ENCODE measurements around the gene HPD.
A peak's percentile ranks its signal among the peaks of the same experiment; 100 is the strongest.
"Not testable (repeated sequence)": the region's sequence is repeated elsewhere in the genome, so short reads cannot be mapped to it uniquely, and the experiment has no call there.

The HPD gene

DNA sequence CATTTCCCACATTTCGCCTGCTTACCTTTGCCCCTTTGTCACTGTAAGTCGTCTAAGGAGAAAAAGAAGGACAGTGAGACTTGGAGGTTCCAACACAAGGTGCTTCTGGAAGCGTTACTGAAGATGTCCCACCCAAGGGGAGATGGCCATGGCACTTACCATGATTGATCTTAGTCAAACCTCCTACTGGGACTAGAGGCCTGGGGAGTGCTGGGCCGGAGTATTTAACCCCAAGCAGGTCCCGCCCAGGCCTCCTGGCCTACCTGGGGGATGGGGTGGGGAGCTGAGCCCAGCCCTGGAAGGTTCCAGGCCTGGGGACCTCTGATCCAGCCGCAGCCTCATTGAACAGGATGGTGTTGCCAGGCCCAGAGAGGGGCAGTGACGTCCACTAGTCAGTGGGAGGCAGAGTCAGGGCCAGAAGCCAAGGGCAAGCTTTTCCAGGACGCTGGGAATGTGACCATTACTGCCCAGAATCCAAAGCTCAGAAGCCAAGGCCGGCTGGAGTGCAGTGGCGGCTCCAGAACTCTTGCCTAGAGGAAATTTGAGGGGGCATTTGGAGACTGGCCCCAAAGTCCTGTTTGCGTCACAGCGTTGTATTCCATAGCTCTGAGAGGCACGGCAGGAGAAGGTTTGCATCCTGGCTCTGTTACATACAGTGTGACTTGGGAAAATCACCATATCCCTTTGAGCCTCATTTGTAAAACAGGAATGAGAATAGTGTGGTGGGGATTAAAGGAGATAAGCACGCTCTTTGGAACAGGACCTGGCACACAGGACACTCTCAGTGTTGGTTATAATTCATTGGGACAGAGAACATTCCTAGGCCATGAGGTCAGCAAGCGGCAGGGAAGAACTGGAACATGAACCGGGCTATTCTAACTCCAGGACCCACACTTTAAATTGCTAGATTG is at the start of gene HPD:
TSS of gene HPD (minus strand) at position 198 of the 911 bp plus-strand sequence. CDS start at position 162, 36 bp downstream.
- DNase-seq, result no peak

DNA sequence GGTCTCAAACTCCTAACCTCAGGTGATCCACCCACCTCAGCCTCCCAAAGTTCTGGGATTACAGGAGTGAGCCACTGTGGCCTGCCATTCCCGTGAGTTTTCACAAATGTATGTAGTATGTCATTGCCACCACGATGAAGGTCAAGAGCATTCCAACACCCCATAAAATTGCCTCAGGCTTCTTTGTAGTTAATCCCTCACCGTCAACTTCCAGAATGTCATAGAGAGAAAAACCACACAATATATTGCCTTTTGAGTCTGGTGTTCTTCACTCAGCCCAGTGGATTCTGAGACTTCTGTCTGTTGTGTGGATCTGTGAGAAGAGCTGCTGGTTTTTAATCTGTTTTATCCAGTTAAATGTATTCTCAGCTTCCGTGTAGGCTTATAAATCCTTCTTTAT is 47.1 kb upstream of the HPD start:
- no peak for DNase-seq

DNA sequence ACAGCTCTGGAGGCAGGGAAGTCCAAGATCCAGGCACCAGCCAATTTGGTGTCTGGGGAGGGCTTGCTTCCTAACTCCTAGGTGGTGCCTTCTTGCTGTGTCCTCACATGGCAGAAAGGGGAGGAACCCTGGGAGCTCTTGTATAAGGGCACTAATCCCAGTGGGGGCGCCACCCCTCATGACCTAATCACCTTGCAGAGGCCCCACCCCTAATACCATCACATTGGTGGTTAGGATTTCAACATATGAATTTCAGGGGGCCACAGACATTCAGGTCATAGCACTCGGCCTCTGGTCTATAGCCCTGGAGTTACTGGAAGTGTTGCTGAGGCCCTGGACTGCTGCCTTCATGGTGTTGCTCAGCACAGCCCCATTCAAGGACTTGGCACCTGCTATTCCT is 44.5 kb upstream of the HPD start:
- DNase-seq, result no peak

DNA sequence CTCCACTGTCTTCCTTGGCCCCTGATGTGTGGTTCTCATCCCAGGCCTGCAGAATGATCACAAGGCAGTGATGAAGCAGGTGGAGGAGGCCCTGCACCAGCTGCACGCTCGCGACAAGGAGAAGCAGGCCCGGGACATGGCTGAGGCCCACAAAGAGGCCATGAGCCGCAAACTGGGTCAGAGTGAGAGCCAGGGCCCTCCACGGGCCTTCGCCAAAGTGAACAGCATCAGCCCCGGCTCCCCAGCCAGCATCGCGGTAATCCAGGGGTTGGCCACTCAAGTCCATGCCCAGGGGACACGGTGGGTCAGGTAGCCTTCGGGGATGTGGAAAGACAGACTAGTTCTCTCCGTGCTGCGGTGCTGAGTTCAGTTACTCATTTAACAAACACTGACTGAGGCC is 40.9 kb upstream of the HPD start:
- no peak for DNase-seq

GRCh38 chr12:121898287-121898686 is 39.6 kb upstream of the HPD start:
- no peak for DNase-seq

GRCh38 chr12:121894633-121895032 is 36.0 kb upstream of the HPD start:
- no peak for DNase-seq

GRCh38 chr12:121893961-121894460 is 35.4 kb upstream of the HPD start:
- DNase-seq, result no peak

DNA sequence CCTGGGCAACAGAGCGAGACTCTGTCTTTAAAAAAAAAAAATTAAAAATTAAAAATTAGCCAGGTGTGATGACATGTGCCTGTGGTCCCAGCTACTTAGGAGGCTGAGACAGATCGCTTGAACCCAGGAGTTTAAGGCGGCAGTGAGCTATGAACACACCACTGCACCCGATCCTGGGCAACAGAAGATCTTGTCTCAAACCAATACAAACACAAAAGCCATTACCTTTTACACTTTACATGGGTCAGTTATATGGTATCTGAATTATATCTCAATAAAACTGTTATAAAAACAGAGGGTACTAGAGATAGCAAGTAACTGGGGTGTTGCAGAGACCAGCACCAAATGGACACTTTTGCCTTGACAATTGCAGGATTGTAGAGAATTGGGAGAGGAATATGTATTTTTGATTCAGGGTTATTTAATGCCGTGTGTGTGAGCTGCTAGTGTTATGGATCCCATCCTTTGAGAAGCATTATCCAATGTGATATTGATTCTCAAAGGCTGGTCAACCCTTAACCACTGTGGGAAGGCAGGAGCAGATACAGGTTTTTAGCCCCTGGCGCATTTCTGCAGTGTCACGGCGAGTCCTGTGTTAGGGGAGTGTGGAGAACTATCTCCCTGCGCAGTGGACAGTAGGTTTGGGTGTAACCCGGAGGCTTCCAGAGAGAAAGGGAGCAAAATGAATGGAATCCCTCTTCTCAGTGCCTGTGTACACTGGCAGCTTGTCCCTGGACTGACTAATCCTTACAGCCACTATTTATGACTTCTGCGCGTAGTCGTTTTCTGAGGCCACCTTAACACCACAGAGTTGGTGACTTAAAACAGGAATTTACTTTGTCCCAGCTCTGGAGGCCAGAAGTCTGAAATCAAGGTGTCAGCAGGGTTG is 34.3 kb upstream of the HPD start:
- DNase-seq, result no peak

DNA sequence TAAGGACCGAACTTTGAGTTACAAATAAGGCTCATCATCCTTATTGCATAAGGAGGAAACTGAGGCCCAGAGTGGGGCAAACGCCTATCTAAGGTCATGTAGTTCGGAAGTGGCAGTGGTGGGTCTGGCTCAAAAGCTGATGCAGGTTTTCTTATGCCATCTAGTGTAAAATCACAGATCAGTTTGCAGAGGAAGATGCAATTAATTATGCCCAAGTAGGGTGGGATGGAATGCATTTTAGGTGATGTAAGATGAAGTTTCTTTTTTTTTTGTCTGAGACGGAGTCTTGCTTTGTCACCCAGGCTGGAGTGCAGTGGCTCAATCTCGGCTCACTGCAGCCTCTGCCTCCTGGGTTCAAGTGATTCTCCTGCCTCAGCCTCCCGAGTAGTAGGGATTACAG is 31.0 kb upstream of the HPD start:
- not testable (repeated sequence) for DNase-seq

GRCh38 chr12:121889274-121889624 is 30.6 kb upstream of the HPD start:
- no peak for DNase-seq

DNA sequence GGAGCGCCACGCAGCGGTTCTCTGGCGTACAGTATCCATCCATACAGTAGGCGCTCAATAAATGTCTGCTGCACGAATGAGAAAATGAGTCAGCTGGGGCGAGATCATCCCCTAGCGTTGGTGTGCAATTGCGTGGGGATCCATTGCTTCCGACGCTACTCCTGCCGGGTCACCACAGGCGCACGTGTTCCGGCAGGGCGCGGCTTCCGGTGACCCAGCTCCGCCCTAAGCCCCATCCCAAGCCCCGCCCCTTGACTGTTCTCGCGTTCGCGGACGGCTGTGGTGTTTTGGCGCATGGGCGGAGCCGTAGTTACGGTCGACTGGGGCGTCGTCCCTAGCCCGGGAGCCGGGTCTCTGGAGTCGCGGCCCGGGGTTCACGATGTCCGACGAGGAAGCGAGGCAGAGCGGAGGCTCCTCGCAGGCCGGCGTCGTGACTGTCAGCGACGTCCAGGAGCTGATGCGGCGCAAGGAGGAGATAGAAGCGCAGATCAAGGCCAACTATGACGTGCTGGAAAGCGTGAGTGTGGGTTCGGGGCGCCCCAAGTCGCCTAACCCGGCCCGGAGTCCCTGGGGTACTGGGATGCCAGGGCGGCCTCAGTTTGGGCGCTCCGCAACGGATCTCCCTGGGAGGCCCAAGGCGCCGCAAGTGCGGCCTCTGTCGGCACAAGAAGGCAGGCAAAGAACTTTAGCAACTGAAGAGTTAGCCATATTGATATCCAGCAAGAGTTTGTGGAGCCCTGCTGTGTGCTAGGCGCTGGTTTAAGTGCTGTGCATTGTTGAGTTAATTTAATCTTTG is 30.0 kb upstream of the HPD start, which contains the start of gene PSMD9:
TSS of gene PSMD9 (plus strand) at position 313 of the 796 bp plus-strand sequence. CDS start at position 380, 67 bp downstream.
- peak; percentile 97 for DNase-seq

DNA sequence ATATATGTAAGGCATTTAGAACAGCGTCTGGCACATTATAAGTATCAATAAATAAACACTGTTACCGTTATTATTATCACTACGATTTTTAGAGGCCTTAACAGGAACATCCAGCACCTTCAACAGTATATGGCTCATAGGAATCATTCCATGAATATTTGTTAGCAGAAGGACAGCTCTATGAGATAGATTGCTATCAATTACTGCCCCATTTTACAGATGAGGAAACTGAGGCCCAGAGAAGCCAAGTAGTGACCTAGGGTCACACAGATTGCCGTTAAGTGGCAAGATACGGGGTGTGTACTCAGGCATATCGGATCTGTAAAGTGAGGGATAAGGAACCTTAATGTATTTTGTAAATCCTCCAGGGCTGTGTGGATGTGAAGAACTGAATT is 29.4 kb upstream of the HPD start:
- no peak for DNase-seq

DNA sequence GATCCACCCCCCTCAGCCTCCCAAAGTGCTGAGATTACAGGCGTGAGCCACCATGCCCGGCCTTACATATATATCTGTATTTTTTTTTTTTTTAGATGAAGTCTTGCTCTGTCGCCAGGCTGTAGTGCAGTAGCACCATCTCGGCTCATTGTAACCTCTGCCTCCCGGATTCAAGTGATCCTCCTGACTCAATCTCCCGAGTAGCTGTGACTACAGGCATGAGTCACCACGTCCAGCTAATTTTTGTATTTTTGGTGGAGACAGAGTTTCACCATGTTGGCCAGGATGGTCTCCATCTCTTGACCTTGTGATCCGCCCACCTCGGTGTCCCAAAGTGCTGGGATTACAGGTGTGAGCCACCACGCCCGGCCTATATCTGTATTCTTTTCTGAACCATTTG is 26.5 kb upstream of the HPD start:
- DNase-seq, result not testable (repeated sequence)

DNA sequence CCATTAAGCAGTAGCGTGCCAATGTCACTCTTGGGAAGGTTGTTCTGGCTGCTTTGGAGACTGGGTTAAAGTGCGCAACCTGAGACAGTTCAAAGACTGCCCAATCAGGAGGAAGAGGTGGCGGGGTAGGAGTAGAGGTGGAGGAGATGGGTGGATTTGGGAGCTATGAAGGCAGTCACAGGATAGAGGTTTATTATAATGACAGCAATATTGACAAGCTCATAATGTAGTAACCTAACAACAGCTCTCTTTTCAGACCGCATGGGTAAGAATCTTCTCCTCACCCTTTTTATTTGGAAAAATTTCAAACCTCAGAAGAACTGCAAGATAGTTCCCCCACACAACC is 24.6 kb upstream of the HPD start:
- DNase-seq, result no peak

DNA sequence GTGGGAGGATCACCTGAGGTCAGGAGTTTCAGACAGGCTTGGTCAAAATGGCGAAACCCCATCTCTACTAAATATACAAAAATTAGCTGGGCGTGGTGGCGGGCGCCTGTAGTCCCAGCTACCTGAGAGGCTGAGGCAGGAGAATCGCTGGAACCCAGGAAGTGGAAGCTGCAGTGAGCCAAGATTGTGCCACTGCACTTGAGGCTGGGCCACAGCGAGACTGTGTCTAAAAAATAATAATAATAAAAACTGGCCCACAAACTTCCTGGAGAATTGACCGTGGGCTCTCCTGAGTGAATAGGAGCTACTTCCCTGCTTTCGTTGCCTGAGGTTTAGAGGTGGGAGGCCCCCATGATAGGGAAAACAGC is 17.4 kb upstream of the HPD start:
- not testable (repeated sequence) for DNase-seq

DNA sequence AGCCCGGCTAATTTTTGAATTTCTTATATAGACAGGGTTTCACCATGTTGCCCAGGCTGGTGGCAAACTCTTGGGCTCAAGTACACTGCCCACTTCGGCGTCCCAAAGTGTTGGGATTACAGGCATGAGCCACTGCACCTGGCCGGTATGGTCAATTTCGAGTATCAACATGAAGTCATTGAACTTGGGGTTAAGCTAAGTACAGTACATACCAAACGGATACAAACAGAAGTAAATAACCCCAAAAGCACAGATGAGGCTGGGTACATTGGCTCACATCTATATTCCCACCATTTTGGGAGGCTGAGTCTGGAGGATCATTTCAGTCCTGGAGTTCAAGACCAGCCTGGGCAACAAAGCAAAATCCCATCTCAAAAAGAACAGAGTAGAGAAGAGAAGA is 16.9 kb upstream of the HPD start:
- no peak for DNase-seq

GRCh38 chr12:121874071-121874470 is 15.4 kb upstream of the HPD start:
- no peak for DNase-seq

GRCh38 chr12:121873216-121873569 is 14.5 kb upstream of the HPD start:
- no peak for DNase-seq

DNA sequence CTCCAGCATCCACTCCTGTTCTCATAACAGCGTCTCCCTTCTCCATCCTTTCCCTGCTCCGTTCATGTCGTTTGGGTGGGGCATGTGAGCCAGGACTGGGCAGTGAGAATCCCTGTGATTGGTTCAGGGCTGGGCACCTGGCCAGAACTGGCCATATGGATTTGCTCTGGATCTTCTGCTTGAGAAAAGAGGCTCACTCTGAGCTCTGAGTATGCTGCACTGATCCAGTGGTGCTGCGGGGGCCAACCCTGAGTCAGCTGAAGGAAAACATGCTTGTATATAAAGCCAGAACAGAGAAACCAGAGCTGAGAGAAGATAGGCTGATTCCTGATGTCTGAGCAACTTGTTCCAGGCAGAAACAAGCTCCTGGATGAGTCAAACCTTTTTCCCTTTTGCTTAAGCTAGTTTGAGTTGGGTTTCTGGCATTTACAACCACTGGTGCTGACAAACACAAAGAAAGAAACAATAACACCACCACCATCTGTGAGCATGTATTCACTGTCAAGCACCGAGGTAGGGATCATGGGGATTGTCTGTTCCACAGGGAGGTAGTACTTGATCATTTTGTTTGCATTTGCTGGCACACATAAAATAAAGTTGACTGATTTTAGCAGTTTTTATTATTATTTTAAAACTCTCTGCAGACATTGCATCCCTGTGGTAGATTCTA is 14.0 kb upstream of the HPD start:
- no peak for DNase-seq

- no peak for DNase-seq
These were observed 12.8 kb upstream of the HPD start for GRCh38 chr12:121871467-121871866.

DNA sequence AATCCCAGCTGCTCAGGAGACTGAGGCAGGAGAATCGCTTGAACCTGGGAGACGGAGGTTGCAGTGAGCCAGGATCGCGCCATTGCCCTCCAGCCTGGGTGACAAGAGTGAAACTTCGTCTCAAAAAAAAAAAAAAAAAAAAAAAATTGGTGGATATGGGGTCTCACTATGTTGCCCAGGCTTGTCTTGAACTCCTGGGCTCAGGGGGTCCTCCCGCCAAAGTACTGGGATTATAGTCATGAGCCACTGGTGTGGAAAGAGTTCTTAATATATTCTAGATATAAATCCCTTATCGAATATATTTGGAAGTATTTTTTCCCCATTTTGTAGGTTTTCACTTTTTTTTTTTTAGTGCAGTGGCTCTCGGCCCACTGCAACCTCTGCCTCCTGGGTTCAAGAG is 10.6 kb upstream of the HPD start:
- DNase-seq, result not testable (repeated sequence)

- DNase-seq, result no peak
These were observed 7.7 kb upstream of the HPD start for GRCh38 chr12:121866331-121866730.

All from activated CD4-positive, alpha-beta T cell treated with anti-CD3 and anti-CD28 coated beads for 1 hour (primary cell).